Stimulated activated CD8-positive, alpha-beta memory T cell treated with anti-CD3 and anti-CD28 coated beads, Interleukin-4, amount 100 ng/mL, for 24 hours (primary cell): ENCODE data around the gene VSIG10.
A peak's percentile ranks its signal among the peaks of the same experiment; 100 is the strongest.
"Not testable (repeated sequence)": the region's sequence is repeated elsewhere in the genome, so short reads cannot be mapped to it uniquely, and the experiment has no call there.

Experiments used
- DNase-seq: peaks from one replicate; pipeline ENCODE4 v3.0.0-alpha.2; 2020; ENCODE audit warnings: low read depth

The VSIG10 gene

DNA sequence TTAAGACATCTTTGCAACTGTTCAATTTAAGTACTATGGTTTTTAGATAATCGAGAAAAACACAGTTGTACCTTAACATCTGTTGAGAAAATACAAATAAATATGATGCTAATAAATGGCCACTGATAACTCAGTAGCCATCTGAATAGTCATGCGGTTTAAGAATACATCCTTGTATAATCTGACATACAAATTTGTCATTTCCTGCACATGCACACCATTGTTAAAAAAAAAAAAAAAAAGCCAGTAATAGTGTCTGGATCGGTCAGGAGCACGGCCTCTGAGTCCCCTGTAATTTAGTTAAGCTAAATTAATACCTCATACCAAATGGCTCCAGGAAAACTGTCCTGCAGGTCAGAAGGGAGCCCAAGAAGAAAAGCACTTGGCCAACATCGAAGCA, 70.5 kb downstream of the VSIG10 start:
- no peak for DNase-seq

DNA sequence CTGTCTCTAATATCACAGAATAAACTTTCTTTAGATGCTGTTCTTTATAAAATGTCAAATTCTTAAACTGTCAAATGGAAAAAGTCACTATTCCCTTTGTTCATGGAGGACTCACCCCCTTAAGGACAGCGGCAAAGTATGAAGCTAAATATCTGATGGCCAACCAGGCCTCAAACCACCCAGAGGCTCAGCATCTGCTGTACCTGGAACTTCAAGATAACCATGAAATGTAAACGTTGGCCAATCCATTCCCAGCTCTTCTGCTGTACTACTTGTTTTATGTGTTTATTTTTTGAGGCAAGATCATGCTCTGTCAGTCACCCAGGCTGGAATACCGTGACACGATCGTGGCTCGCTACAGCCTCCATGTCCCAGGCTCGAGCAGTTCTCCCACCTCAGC, 71.6 kb downstream of the VSIG10 start:
- DNase-seq: no peak

DNA sequence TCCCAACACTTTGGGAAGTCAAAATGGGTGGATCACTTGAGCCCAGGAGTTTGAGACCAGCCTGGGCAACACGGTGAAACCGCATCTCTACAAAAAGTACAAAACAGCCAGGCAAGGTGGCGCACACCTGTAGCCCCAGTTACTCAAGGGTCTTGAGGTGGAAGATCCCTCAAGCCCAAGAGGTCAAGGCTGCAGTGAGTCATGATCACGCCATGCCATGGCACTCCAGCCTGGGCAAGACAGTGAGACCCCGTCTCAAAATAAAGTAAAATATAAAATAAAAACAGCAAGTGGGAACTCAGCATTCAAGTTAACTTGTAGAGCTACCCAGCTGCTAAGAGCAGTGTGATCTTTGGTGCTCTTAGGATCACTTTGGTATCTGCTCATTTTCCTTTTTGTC, 74.6 kb downstream of the VSIG10 start:
- no peak for DNase-seq

DNA sequence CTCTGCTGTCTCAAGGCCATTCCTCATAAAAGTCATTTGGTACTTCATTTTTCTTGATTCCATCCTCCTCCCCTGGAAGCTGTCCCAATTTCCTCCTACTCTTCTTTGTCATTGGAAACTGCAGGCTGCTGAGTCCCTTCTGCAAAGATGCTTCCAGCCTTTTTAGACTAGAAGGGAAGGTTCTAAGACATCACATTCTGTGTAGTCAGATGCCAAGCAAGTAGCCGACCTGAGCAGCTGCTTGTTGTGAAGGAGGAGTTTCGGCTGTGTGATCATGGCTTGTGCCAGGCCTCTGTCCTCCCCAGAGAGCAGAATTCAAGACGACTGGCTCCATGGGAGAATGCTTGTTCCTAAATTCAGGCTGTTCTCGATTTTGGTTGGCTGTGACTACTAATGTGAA, 78.6 kb downstream of the VSIG10 start:
- no peak for DNase-seq

DNA sequence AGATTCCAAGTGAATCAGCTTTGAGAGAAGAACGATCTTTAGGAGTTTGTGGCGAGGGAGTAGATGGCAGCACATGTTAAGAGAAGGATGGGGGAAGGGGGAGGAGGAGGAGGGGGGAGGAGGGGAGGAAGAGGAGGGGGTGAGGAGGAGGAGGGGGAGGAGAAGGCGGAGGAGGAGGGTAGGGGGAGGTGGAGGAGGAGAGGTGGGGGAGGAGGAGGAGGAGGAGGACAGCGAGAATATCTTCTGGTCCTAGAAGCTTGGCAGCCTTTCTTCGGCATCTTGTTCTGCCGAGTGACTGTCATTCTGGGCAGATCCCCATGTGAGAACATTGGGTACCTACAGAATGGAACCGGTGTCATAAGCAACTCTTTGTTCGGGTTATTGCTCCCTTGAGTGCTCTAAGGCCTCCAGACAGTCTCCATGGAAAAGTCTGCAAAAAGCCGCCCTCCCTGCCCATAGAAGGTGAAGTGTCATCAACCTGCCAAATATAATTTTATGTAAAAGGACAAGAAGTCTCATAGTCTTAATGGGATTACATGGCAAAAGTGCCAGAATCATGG, 80.4 kb downstream of the VSIG10 start:
- no peak for DNase-seq

DNA sequence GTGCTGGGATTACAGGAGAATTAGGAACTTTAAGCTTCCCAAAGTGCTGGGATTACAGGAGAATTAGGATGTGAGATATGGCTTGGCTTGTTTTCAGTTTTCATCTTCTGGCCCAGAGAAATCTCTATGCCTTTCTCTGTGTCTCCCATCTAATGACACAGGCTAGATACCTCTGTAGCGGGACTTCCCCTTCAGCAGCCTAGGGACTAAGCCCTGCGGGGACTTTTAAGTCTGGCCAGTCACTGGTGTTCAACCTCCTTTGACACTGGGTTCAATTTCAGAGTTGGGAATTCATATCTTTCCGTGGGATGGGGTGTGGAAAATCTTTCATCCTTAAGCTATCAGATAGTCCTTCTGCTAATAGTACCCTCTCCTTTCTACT, 81.1 kb downstream of the VSIG10 start:
- no peak for DNase-seq

DNA sequence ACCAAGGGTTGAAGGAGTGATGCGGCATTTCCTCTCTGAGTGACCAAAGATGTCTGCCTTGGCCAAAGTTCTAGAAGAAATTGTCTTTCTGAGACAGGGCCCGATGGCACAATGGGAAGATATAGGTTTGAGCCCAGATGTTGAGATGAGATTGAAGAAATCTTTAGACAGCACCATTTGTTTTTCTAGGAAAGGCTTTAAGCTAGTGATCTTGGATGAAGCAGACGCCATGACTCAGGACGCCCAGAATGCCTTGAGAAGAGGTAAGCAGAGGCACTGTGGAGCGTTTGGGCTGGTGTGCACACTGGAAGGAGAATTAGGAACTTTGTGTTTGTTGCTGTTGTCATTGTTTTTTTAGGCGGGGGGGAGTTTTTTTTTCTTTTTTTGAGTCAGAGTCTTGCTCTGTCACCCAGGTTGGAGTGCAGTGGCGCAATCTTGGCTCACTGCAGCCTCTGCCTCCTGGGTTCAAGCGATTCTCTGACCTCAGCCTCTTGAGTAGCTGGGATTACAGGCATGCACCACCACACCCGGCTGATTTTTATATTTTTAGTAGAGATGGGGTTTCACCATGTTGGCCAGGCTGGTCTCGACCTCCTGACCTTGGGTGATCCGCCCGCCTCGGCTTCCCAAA, 81.6 kb downstream of the VSIG10 start:
- DNase-seq: not testable (repeated sequence)

DNA sequence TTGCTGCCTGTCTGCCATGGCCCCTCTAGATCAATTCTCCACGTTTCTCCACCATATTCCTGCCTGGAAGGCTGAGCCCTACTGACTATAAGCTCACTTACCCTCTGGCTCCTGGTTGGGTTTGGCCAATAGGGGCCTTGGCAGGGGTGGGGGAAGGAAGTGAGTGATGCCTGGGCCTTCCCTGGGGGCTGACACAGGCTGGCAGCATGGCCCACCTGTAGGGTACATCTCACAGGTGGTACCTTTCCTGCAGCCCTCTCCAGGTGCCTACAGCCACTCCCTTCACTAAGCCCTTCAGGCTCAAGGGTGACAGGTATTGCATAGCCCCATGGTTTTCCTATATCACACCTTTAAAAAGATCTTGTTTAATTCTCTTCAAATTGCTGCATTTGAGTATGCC, 83.8 kb downstream of the VSIG10 start:
- no peak for DNase-seq

DNA sequence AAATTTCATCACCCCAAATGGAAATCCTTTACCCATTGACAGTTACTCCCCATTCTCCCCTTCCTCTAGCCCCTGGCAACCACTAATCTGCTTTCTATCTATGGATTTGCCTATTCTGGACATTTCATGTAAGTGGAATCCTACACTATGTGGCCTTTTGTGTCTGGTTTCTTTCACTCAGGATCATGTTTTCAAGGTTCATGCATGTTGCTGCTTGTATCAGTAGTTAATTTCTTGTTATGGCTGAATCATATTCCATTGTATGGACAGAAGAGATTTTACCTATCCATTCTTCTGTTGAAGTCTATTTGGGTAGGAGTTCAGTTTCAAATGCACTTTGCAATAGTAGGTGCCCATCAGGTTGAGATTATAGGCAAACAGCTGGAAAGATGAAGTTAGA, 85.9 kb downstream of the VSIG10 start:
- DNase-seq: no peak

DNA sequence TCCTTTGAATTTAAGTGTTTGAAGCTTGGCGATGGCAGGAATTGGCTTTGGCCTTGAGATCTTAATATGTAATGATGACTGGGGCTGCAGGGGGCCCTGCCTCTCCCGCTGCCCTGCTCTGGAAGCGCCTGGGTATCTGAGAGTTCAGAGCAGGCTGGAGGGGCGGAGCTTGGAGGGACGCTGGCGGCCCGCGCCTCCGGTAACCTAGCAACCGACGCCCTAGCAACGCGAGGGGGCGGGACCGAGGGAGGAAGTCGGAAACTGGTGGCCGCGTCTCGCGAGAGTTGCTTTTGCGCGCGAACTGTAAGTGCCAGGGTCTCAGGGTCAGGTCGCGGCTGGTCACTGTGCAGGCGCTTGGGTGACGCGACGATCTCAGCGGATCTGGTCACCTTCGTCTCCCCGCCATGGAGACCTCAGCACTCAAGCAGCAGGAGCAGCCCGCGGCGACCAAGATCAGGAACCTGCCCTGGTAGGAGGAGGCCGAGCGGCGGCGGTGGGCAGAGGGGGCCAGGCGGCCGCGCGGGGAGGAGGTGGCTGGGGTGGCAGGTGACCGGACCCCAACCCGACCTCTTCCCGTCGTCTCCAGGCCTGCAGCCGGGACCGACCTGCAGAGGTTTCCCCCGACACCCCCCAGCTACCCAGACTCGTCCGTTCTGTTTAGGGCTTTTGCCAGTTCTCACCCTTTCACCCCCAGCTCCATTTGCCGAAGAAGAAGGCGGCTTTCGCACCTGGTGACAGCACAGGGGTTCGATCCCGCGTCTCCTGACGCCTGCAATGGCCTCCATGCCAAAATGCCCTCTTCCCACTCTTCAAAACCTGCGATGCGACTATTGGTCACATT, 87.2 kb downstream of the VSIG10 start, which contains the start of gene RFC5:
Gene RFC5 (plus strand): TSS at position 280 of the 841 bp plus-strand sequence. CDS start 125 bp downstream, at position 405.
- peak; percentile 97 for DNase-seq

DNA sequence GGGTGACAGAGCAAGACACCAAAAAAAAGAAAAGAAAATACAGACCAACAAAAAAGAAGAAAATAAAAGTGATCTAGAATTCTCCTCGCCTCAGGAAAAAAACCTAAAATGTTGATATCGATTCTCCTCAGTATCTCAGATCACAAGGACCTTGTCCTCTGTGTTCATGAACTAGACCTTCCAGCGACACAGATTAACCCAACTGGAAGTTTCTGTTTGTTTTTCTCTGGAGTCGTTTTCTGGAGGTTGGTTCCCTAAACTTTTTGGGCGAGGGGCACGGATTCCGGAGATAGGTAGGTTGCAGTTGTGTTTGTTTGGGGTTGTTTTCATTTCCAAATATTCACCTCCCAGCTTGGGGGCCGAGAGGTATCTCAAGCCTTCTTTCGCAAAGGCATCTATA, 87.9 kb downstream of the VSIG10 start:
- no peak for DNase-seq

DNA sequence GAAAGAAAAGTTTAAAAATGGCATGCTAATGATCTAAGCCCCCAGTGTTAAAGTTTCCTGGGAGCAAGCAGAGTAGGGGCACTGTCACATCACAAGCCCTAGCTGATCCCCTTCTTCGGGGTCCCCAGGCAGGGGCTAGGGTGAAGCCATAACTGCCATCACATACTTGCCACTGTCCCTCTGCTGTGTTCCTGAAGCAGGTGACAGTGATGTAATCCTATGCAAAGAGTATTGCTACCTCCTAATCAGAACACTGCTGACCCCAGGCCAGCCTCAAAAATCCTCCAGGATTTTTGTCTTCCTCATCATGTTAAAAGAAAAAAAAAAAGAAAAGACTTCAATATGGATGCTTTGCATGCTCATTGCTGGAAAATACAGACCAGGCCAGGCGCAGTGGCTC, 88.5 kb downstream of the VSIG10 start:
- DNase-seq: no peak
